Stomach smooth muscle (tissue), 2 donors: ENCODE data around the gene WDR90.
A peak's percentile ranks its signal among the peaks of the same experiment; 100 is the strongest.

Experiments
- H3K27ac ChIP-seq: one replicate; pipeline ENCODE4 v1.7.0; 2013; ENCODE audit warnings: mild to moderate bottlenecking, low read length, inconsistent platforms
- H3K27me3 ChIP-seq, 2 donors: one replicate each; pipeline ENCODE4 v1.7.0; 2013; ENCODE audit warnings: low read length in 2 of 2; ENCODE audit not compliant: insufficient read depth in 2 of 2, control insufficient read depth in 1 of 2
- H3K36me3 ChIP-seq, 2 donors: one replicate each; pipeline ENCODE4 v1.7.0; 2013; ENCODE audit warnings: low read length in 2 of 2; ENCODE audit not compliant: control insufficient read depth in 2 of 2, insufficient read depth in 2 of 2
- H3K4me1 ChIP-seq: one replicate; pipeline ENCODE4 v1.7.0; 2013; ENCODE audit warnings: low read length; ENCODE audit not compliant: control insufficient read depth, insufficient read depth
- H3K4me3 ChIP-seq, 2 donors: one replicate each; pipeline ENCODE4 v1.7.0; 2013; ENCODE audit warnings: low read length in 2 of 2
- H3K9ac ChIP-seq, 2 donors: one replicate each; pipeline ENCODE4 v1.7.0; 2013; ENCODE audit warnings: low read length in 2 of 2, mild to moderate bottlenecking in 1 of 2
- H3K9me3 ChIP-seq, 2 donors: one replicate each; pipeline ENCODE4 v1.7.0; 2013; ENCODE audit warnings: low read length in 2 of 2; ENCODE audit not compliant: control insufficient read depth in 2 of 2
- donor health status: healthy.
- donor health status: Pancreatic carcinoma.

WDR90 gene

GRCh38 chr16:694863-695354 is 45.7 kb downstream of the WDR90 start:
- Histone ChIP-seq H3K9ac (no peak overlapping the region), H3K36me3 (no peaks in the 10 kb centered on the region), H3K4me3 (no peak overlapping the region), H3K27ac (no peak overlapping the region), H3K27me3 (peaks cover 28 to 47% of the 10 kb centered on the region in 2 donors), H3K4me1 (peaks cover 20% of the 10 kb centered on the region), H3K9me3 (no peaks in the 10 kb centered on the region)

DNA sequence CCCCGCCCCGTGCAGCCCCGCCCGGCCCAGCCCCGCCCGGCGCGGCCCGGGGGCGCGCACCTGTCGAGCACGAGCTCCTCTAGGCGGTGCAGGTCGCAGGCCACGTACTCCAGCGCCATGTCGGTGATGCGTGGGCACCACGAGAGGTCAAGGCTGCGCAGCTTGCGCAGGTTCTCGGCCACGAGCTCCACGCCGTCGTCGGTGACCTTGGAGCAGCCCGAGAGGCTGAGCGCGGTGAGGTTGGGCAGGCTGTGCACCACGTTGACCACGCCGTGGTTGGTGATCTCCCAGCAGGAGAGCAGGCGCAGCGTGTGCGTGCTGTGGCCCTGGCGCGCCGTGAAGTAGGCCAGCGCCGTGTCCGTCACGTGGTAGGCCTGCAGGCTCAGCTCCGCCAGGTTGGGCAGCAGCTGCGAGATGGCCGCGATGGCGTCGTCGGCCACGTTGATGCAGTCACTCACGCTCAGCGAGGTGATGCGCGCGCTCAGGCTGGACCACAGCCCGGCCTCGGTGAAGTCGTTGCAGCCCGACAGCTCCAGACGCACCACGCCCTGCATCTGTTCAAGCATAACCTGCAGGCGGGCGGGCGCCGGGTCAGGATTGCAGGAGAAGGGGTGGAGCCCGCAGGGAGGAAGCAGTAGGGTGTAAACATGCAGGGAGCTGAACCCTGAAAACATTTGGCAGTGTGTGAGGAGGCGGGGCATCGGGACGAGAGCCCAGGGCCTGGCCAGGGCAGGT is 46.4 kb downstream of the WDR90 start:
- peaks cover 30 to 53% of the 10 kb centered on the region in 2 donors for H3K27me3 ChIP-seq
- peaks cover 20% of the 10 kb centered on the region for H3K4me1 ChIP-seq
- no peak overlapping the region for H3K27ac ChIP-seq
- H3K9ac ChIP-seq = no peak overlapping the region
- H3K4me3 ChIP-seq = peak overlapping the region in 1 of 2 donors; percentile 49
- no peaks in the 10 kb centered on the region for H3K36me3 ChIP-seq
- no peaks in the 10 kb centered on the region for H3K9me3 ChIP-seq

- H3K36me3 ChIP-seq = no peaks in the 10 kb centered on the region
- peaks cover 15% of the 10 kb centered on the region for H3K4me1 ChIP-seq
- no peak overlapping the region for H3K4me3 ChIP-seq
- H3K9me3 ChIP-seq = no peaks in the 10 kb centered on the region
- no peak overlapping the region for H3K9ac ChIP-seq
- H3K27ac ChIP-seq = no peak overlapping the region
- H3K27me3 ChIP-seq = peaks cover 60 to 72% of the 10 kb centered on the region in 2 donors
Measured at GRCh38 chr16:698911-699671, 49.9 kb downstream of the WDR90 start.

DNA sequence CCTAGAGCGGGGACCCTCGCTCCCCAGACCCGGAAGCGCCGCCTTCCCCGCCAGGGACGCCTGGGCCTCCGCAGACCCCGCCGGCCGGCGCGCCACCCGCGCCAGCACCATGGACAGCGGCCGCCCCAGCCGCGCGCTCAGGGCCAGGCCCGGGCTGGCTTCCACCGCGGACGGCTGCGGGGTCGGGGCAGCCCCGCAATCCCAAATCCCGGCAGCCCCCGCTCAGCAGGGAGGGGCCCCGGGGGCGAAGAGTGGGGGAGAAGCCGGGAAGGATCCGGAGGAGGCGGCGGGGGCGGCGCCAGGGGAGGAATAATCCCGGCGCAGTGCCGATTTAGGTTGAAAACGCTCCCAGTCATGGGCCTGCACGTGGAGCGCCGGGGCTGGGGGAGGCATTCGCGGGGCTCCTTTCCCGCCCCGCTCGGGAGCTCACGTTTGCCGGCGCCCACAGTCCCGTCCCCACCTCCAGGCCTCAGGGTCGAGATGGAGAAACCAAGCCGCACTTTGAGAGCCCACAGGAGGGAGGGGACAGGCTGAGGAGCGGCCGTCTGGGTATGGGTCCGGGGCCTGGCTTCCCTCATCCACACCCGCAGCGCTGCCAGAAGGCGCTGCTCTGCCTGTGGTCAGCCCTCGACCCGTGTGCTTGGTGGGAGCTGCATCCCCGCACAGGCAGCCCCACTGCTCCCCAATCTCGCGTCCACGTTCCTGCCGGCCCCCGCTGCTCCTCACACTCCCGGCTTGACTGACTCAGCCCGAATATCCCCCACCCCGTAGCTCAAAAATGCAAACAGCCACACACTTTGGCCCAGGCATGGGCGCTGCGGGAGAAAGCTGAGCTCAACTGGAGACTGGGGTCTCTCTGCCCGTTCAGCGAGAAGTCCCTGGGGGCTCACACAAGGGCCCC is 51.8 kb downstream of the WDR90 start:
- peaks cover 56 to 66% of the 10 kb centered on the region in 2 donors for H3K27me3 ChIP-seq
- H3K36me3 ChIP-seq = no peaks in the 10 kb centered on the region
- H3K9me3 ChIP-seq = no peaks in the 10 kb centered on the region
- no peak overlapping the region for H3K27ac ChIP-seq
- no peak overlapping the region for H3K9ac ChIP-seq
- no peak overlapping the region for H3K4me3 ChIP-seq
- peaks cover 1% of the 10 kb centered on the region for H3K4me1 ChIP-seq

- H3K4me1 ChIP-seq = peaks cover 10% of the 10 kb centered on the region
- no peak overlapping the region for H3K27ac ChIP-seq
- H3K4me3 ChIP-seq = no peak overlapping the region
- H3K9me3 ChIP-seq = no peaks in the 10 kb centered on the region
- H3K9ac ChIP-seq = no peak overlapping the region
- no peaks in the 10 kb centered on the region for H3K36me3 ChIP-seq
- peaks cover 59 to 72% of the 10 kb centered on the region in 2 donors for H3K27me3 ChIP-seq
Measured at GRCh38 chr16:702341-702740, 53.2 kb downstream of the WDR90 start.

DNA sequence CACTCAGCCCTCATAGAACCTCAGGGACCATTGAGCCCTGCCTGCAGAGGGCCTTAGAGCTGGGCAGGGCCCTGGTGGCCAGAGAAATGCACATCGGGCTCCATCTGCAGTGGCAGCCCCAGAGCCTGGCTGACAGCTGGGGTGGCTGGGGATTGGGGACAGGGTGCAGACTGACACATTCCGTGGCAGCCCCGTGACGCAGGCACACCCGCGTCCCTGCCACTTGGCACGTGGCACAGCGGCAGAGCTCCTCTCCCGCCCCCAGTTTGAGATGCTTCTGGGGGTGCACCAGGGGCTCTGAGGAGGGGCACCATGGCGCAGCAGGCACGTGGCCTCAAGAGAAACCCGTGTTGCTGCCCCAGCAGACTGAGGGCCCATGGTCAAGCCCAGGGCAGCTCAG is 54.2 kb downstream of the WDR90 start:
- Histone ChIP-seq H3K27me3 (peaks cover 64 to 80% of the 10 kb centered on the region in 2 donors), H3K9ac (no peak overlapping the region)

DNA sequence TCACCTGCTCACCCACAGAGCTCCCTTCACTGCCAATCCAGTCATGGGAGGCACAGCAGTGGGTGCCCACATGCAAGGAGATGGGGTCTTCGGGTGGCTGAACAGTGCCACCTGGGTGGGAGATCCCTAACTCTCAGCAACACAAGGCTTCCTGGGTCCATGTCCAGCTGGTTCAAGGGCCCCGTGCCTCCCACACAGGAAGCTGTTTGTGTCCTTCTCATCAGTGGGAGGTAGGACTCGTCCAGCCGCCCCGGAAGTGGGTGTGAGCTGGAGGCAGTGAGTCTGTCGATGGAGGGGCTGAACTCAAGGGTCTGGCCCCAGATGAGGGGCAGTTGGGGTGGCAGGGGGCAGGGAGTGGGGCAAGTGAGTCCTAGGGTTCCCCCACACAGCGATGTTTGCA is 54.9 kb downstream of the WDR90 start:
- no peaks in the 10 kb centered on the region for H3K9me3 ChIP-seq
- no peak overlapping the region for H3K27ac ChIP-seq
- peaks cover 70 to 84% of the 10 kb centered on the region in 2 donors for H3K27me3 ChIP-seq
- no peak overlapping the region for H3K9ac ChIP-seq
- H3K36me3 ChIP-seq = no peaks in the 10 kb centered on the region
- peaks cover 10% of the 10 kb centered on the region for H3K4me1 ChIP-seq
- no peak overlapping the region for H3K4me3 ChIP-seq

More for the DNA sequence above, 54.2 kb downstream of the WDR90 start:
- Histone ChIP-seq H3K27ac (no peak overlapping the region), H3K36me3 (no peaks in the 10 kb centered on the region), H3K4me1 (peaks cover 10% of the 10 kb centered on the region), H3K9me3 (no peaks in the 10 kb centered on the region), H3K4me3 (no peak overlapping the region)

DNA sequence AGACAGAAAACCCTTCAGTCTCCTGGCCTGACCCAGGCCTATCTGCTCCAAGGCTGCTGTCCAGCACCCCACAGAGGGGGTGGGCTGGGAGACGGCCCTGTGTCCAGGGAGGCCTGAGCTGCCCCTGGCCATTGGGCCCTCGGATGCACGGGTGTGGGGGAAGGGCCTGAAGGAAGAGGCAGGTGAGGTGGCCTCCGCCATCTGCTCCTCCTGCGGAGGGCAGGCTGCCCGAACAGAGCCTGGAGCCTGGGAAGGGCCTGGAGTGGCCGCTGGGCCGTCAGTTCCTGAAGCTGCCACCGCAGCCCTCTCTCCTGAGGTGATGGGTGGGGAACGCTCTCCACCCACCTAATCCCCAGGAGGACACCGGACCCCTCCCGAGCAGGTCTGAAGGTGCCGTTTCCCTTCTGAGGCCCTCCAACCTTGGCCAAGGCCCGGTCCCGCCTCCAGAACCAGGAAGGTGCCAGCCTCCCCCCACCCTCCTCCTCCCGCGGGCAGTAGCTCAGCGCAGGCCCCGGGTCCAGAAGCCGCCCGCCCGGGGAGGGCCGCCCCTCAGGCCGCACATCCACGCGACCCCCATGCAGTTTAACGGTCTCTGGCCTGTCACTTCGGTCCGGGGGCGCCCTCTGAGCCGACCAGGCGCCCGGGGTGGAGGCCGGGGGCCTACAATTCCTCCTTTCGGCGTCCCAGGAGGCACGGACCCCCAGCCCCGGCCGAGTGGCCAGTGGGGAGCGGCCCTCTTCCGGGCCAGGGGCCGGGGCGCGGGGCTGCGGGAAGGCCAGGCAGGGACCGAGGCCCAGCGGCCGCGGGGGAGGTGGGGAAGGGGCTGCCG is 55.6 kb downstream of the WDR90 start:
- Histone ChIP-seq H3K9me3 (no peaks in the 10 kb centered on the region), H3K4me1 (peaks cover 12% of the 10 kb centered on the region), H3K36me3 (no peaks in the 10 kb centered on the region), H3K4me3 (no peak overlapping the region), H3K27ac (no peak overlapping the region), H3K27me3 (peaks cover 71 to 84% of the 10 kb centered on the region in 2 donors), H3K9ac (no peak overlapping the region)

- no peak within 1 kb of the TSS for H3K4me3 ChIP-seq
- no peak within 1 kb of the TSS for H3K9ac ChIP-seq
- H3K27me3 ChIP-seq = peaks cover 77 to 84% of the 10 kb centered on the region in 2 donors
- H3K9me3 ChIP-seq = no peaks in the 10 kb centered on the region
- H3K36me3 ChIP-seq = no peaks in the 10 kb centered on the region
- H3K27ac ChIP-seq = no peak within 1 kb of the TSS
- H3K4me1 ChIP-seq = peaks cover 18% of the 10 kb centered on the region
Measured at GRCh38 chr16:705431-706188, 56.4 kb downstream of the WDR90 start, which contains the start of gene FBXL16. FBXL16 (minus strand) TSS chr16:705801; CDS start chr16:697405, 8,396 bp downstream.
